K562 (cell line): Measurements from ENCODE around the gene FBXO11. TPM values are rescaled to one million over a fixed set of nuclear protein-coding genes. Genes with fewer than 3 reads are reported as not detected.
A peak's percentile ranks its signal among the peaks of the same experiment; 100 is the strongest.

ENCODE experiments used
- ATAC-seq: fragments of 200-7000 bp; cut with Tn5 transposase; 3 replicates; pipeline ENCODE4 v1.9.1; 2020; ENCODE audit warnings: moderate library complexity
- BruUV-seq: library from RNA; stranded (reverse); fragments of 400-500 nt; replicated peaks from 2 replicates; lab custom pipeline; 2021; lab: Mats Ljungman, UMichigan
- CTCF ChIA-PET: fragments of 300-600 bp; formaldehyde crosslinking; extraction: SDS; loops from one replicate; lab custom pipeline; 2021; ENCODE audit warnings: low intra/inter-chr PET ratio; lab: Yijun Ruan, JAX
- POLR2A ChIA-PET: fragments of 300-600, 350-650 bp; sonication (Branson Sonifier 250); formaldehyde crosslinking; extraction: SDS; loops from one replicate; lab custom pipeline; 2021; ENCODE audit warnings: antibody characterized with exemption, inconsistent platforms; lab: Yijun Ruan, JAX
- DNase-seq, 4 experiments: peaks; one replicate each; pipeline versions ENCODE4 v3.0.0 to v3.0.0-alpha.2; 2011 to 2018; ENCODE audit warnings: low spot score in 3 of 4, mixed read lengths in 3 of 4; ENCODE audit errors: extremely low read depth in 1 of 4
- FAIRE-seq: peaks from 2 replicates; lab custom pipeline; 2011; peaks lifted over from hg19 to GRCh38; lab: Jason Lieb, UNC
- H2AFZ ChIP-seq: 2 replicates; pipeline ENCODE4 v1.6.0; 2011; ENCODE audit warnings: low read depth, low read length, control low read depth, inconsistent platforms
- H3K27ac ChIP-seq: fragments of 200-600 bp; 3 replicates; pipeline ENCODE4 v1.8.0; 2011; ENCODE audit warnings: low read depth, mild to moderate bottlenecking, control low read depth, inconsistent platforms, low read length, moderate library complexity, mixed read lengths; ENCODE audit errors: extremely low read depth
- H3K27me3 ChIP-seq, 2 experiments: fragments of 300-600 bp in 1 of 2; 2 replicates in 1 of 2; 3 replicates in 1 of 2; pipeline versions ENCODE4 v1.6.0 to v1.8.0; 2011; ENCODE audit warnings: inconsistent platforms in 2 of 2, low read length in 2 of 2, mild to moderate bottlenecking in 1 of 2, mixed read lengths in 1 of 2, moderate library complexity in 1 of 2; ENCODE audit not compliant: control insufficient read depth in 2 of 2, insufficient read depth in 2 of 2
- H3K36me3 ChIP-seq: fragments of 300-600 bp; 3 replicates; pipeline ENCODE4 v1.8.0; 2011; ENCODE audit warnings: mild to moderate bottlenecking, low read length, inconsistent platforms; ENCODE audit not compliant: control insufficient read depth, insufficient read depth
- H3K4me1 ChIP-seq, 2 experiments: fragments of 200-600 bp in 1 of 2; replicated peaks in 1 of 2; 2 replicates in 1 of 2; 3 replicates in 1 of 2; pipeline versions ENCODE4 v1.5.1 to v1.8.0; 2011; ENCODE audit warnings: inconsistent platforms in 2 of 2, low read length in 2 of 2, mild to moderate bottlenecking in 1 of 2, mixed read lengths in 1 of 2, moderate library complexity in 1 of 2; ENCODE audit not compliant: control insufficient read depth in 2 of 2, insufficient read depth in 2 of 2
- H3K4me2 ChIP-seq: 2 replicates; pipeline ENCODE4 v1.6.1; 2011; ENCODE audit warnings: low read length, control low read depth, inconsistent platforms, mixed read lengths; ENCODE audit not compliant: insufficient read depth
- H3K4me3 ChIP-seq: fragments of 200-600 bp; sonication (generic), shearing (Covaris generic); 2 replicates; pipeline ENCODE4 v1.5.1; 2016; ENCODE audit warnings: control low read depth, inconsistent platforms
- H3K79me2 ChIP-seq: fragments of 200-600 bp; 3 replicates; pipeline ENCODE4 v1.8.0; 2011; ENCODE audit warnings: low read length, inconsistent platforms; ENCODE audit not compliant: control insufficient read depth, insufficient read depth
- H3K9ac ChIP-seq, 2 experiments: 2 replicates each; pipeline versions ENCODE4 v1.6.0 to v1.6.1; 2011; ENCODE audit warnings: low read depth in 2 of 2, low read length in 2 of 2, control low read depth in 1 of 2, inconsistent platforms in 1 of 2, mild to moderate bottlenecking in 1 of 2, mixed read lengths in 1 of 2; ENCODE audit not compliant: insufficient read depth in 1 of 2
- H3K9me1 ChIP-seq: one replicate; pipeline ENCODE4 v1.6.0; 2011; ENCODE audit warnings: inconsistent platforms, mild to moderate bottlenecking, low read length, moderate library complexity; ENCODE audit not compliant: control insufficient read depth, insufficient read depth
- H3K9me3 ChIP-seq: replicated peaks from 2 replicates; pipeline ENCODE4 v1.5.1; 2011; ENCODE audit warnings: low read depth, low read length, inconsistent platforms; ENCODE audit not compliant: control insufficient read depth, insufficient read depth
- H4K20me1 ChIP-seq: replicated peaks from 2 replicates; pipeline ENCODE4 v1.6.1; 2011; ENCODE audit warnings: low read length, inconsistent platforms, mixed read lengths; ENCODE audit not compliant: control insufficient read depth, insufficient read depth
- ARID3B ChIP-seq: fragments of 250-450 bp; sonication (Bioruptor Pico); IDR thresholded peaks from 2 replicates; pipeline ENCODE4 v1.4.0; 2020; ENCODE audit warnings: borderline replicate concordance
- DNMT1 ChIP-seq: fragments of 450-650 bp; IDR thresholded peaks from 2 replicates; pipeline ENCODE4 v1.6.1; 2016; ENCODE audit warnings: antibody characterized with exemption, mild to moderate bottlenecking
- ELF1 ChIP-seq: fragments of 200-800 bp; sonication (Bioruptor generic); IDR thresholded peaks from 2 replicates; pipeline ENCODE4 v1.6.1; 2016; ENCODE audit warnings: missing genetic modification characterization, missing compliant biosample characterization
- ETV6 ChIP-seq, 3 experiments: fragments of 150-350 bp in 1 of 3; sonication (generic) in 1 of 3; formaldehyde crosslinking in 1 of 3; IDR thresholded peaks; 2 replicates each; pipeline versions ENCODE4 v1.6.1 to v1.8.0; 2014 to 2022; ENCODE audit warnings: borderline replicate concordance in 2 of 3, low read depth in 2 of 3, antibody characterized with exemption in 1 of 3, low read length in 1 of 3, mild to moderate bottlenecking in 1 of 3, missing genetic modification reagents in 1 of 3
- MEIS2 ChIP-seq: fragments of 450-650 bp; IDR thresholded peaks from 2 replicates; pipeline ENCODE4 v1.6.1; 2014; ENCODE audit warnings: mild to moderate bottlenecking; ENCODE audit not compliant: partially characterized antibody
- REST ChIP-seq, 2 experiments: fragments of 450-650 bp; formaldehyde crosslinking in 1 of 2; IDR thresholded peaks; 2 replicates each; pipeline versions ENCODE4 v1.4.0 to v1.6.1; 2014 to 2020; ENCODE audit warnings: mild to moderate bottlenecking in 2 of 2, borderline replicate concordance in 1 of 2, low read depth in 1 of 2
- ZBTB2 ChIP-seq: fragments of 450-650 bp; IDR thresholded peaks from 2 replicates; pipeline ENCODE4 v1.6.1; 2016; ENCODE audit warnings: antibody characterized with exemption
- WGBS: fragments of 100-300 bp; shearing (Covaris generic); methylation state at CpG from one replicate; pipeline ENCODE4 v1.1.6; 2016; ENCODE audit warnings: low coverage, mixed read lengths; ENCODE audit not compliant: insufficient coverage; ENCODE audit errors: missing lambda C conversion rate; 5-methylcytosine and 5-hydroxymethylcytosine counted together
- in situ Hi-C: fragments of 300-500 bp; cut with MboI; formaldehyde crosslinking; loops from 4 replicates; pipeline ENCODE4 v1.15.0; 2018; ENCODE audit warnings: inconsistent platforms, mixed read lengths
- intact Hi-C: fragments of 100-400 bp; cut with micrococcal nuclease; formaldehyde crosslinking; loops from 2 replicates; pipeline ENCODE4 v1.14.2; 2022
- polyA plus RNA-seq, 8 experiments: library from polyadenylated mRNA; depleted of rRNA in 4 of 8; stranded (reverse) in 5 of 8; unstranded in 3 of 8; fragments of >200 nt; fragmentation: Nextera tagmentation in 2 of 8; fragmentation: Illumina TruSeq in 1 of 8; extraction: Ambion mirVana in 2 of 8; extraction: Trizol in 1 of 8; gene quantifications; 2 replicates each; pipeline versions ENCODE4 v1.2.1 to v1.2.3, GENCODE V29; 2011 to 2014; ENCODE audit warnings: inconsistent platforms in 1 of 8, missing spikeins in 1 of 8
- total RNA-seq, 7 experiments: library from RNA; depleted of rRNA in 6 of 7; stranded (reverse); fragments of >200 nt in 6 of 7; fragmentation: Illumina TruSeq in 2 of 7; extraction: Trizol in 2 of 7; gene quantifications; 2 replicates each; pipeline versions ENCODE4 v1.2.1 to v1.2.3, GENCODE V29; 2011 to 2021; ENCODE audit warnings: low replicate concordance in 1 of 7

FBXO11 gene
- total and polyA plus RNA-seq, 9 of the 15 experiments (the other 6 are each of a cell fraction or from before 2014, with no cell fraction given): 8.8 to 44.5 (median 24.1) TPM

DNA sequence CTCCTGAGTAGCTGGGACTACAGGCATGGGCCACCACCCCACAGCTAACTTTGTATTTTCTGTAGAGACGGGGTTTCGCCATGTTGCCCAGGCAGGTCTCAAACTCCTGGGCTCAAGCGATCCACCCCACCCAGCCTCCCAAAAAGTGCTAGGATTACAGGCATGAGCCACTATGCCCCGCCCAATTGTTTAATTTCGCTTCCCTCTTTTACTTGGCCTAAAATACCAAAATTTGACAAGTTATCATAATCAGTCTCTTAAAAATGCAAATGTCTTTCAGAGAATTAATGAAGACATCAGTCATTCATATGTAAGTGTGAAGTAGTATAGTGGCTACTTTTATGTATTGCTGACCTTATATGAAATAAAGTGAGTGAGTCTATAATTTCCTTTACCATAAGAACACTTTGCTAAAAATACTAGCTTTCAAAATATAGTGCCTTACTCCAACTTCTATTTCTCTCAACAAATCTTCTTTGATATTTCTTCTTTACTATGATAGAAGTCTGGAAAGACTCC lies 9.8 kb downstream of the FBXO11 start (continued):
- TF ChIP-seq DNMT1: no peak
- TF ChIP-seq, all 486 proteins: peak for 0

DNA sequence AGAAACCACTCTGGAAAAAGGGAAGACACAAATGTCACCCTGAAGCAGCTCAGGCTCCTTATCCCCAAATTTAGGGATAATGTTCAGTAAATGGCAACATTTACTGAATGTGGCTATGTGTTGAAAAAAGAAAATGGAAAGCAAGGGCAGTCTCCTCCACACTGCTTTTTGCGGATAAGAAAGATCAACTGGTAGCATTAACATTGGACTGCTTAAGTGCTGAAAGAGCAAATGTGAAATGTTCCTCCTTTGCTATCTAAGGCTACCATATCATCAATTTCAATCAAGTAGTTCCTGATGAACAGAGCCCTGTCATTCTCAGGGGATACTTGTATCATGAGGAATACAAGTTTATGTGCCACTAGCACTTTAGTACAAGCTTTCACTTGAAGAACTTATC lies 12.5 kb downstream of the FBXO11 start:
- no peak overlapping the region for H3K4me3 ChIP-seq
- CTCF ChIA-PET: no interaction called here
- ATAC-seq (peak; percentile 20), FAIRE-seq (peak; percentile 59), DNase-seq (no peak)
- intact Hi-C loops (no loop called here), in situ Hi-C loops (no loop called here)
- H3K4me1 ChIP-seq: peaks cover 4 to 27% of the 10 kb centered on the region in 2 experiments; a peak in 4 of 5 replicates
- 21% methylated on average over 1 of the region's 1 CpG for WGBS
- BruUV-seq: no TSS peak
- no peak overlapping the region for H3K4me2 ChIP-seq
- no peaks in the 10 kb centered on the region for H3K9me3 ChIP-seq
- no peak overlapping the region for H2AFZ ChIP-seq
- no peaks in the 10 kb centered on the region for H3K9me1 ChIP-seq
- peaks cover 8% of the 10 kb centered on the region; the same call in 1 of the 2 replicates for H4K20me1 ChIP-seq
- POLR2A ChIA-PET: interaction anchor here (0.6 to 0.9 kb wide), 2 partner anchors 8 to 1054 kb away, joined by 3 to 4 read pairs; no protein-coding TSS in a partner anchor
- peaks cover 31% of the 10 kb centered on the region; the same call in 2 of the 3 replicates for H3K36me3 ChIP-seq
- H3K27me3 ChIP-seq: no peaks in the 10 kb centered on the region
- peaks cover 100% of the 10 kb centered on the region for H3K79me2 ChIP-seq
- H3K9ac ChIP-seq: no peak overlapping the region
- H3K27ac ChIP-seq: no peak overlapping the region
- no peak for TF ChIP-seq ARID3B
- no peak for TF ChIP-seq ELF1 (tag)
- TF ChIP-seq REST (IDR thresholded peaks at IDR 0.05; ENCODE audit: borderline replicate concordance): 0 out of 2 replicates have a peak, but pooled peaks have one; percentile 13
- TF ChIP-seq REST (CRISPR knock-in tag; IDR thresholded peaks at IDR 0.05; ENCODE audit: low read depth): no peak
- TF ChIP-seq MEIS2: peak; percentile 20
- no peak for TF ChIP-seq ZBTB2
- no peak for TF ChIP-seq ETV6 (IDR thresholded peaks at IDR 0.05; ENCODE audit: borderline replicate concordance in 1 of 2, low read depth in 2 of 2, low read length in 1 of 2)
- no peak for TF ChIP-seq ETV6 (CRISPR knock-in tag; IDR thresholded peaks at IDR 0.05; ENCODE audit: borderline replicate concordance)
